Measurements from ENCODE around the gene NFS1. TPM values are rescaled to one million over a fixed set of nuclear protein-coding genes. Genes with fewer than 3 reads are reported as not detected.

NFS1 gene
- total and polyA plus RNA-seq, 2 of the 8 experiments (the other 6 are each of a cell fraction or from before 2014, with no cell fraction given) = 26.1 to 38.8 TPM

- H4K20me1 ChIP-seq (replicated peaks in 1 of 2; ENCODE audit: control insufficient read depth in 1 of 2, insufficient read depth in 2 of 2, low read length in 2 of 2) = peaks cover 12 to 26% of the 10 kb centered on the region in 2 experiments
- no peak overlapping the region for H2BK12ac ChIP-seq (ENCODE audit: low read depth, low read length)
- no peak overlapping the region for H3K14ac ChIP-seq (ENCODE audit: insufficient read length)
- no peak overlapping the region for H2BK15ac ChIP-seq (ENCODE audit: low read length)
- 0 out of 7 replicates have a peak overlapping the region, but pooled peaks of 1 of the 4 experiments have one; percentile 18 for H3K9ac ChIP-seq (replicated peaks in 1 of 4; ENCODE audit: extremely low read depth in 1 of 4, low read depth in 3 of 4, low read length in 3 of 4)
- no peak overlapping the region for H3K4me2 ChIP-seq (ENCODE audit: insufficient read depth in 1 of 2, low read depth in 2 of 2, low read length in 2 of 2)
- H3K79me2 ChIP-seq (ENCODE audit: control insufficient read depth in 1 of 2, insufficient read depth in 2 of 2, low read length in 2 of 2) = peaks cover 0 to 33% of the 10 kb centered on the region in 2 experiments; a peak in 3 of 4 replicates
- H3K27me3 ChIP-seq (replicated peaks in 1 of 4; ENCODE audit: control insufficient read depth in 3 of 4, extremely low read depth in 1 of 4, insufficient read depth in 3 of 4, low read length in 3 of 4) = no peaks in the 10 kb centered on the region
- no peak overlapping the region for H3K4me3 ChIP-seq (ENCODE audit: extremely low read depth in 1 of 4, insufficient read depth in 2 of 4, low read depth in 3 of 4, low read length in 4 of 4)
- H3K23ac ChIP-seq (ENCODE audit: insufficient read length) = no peak overlapping the region
- TF ChIP-seq EGR1 (IDR thresholded peaks at IDR 0.05; ENCODE audit: borderline replicate concordance, low read depth, low read length) = no peak
- no peak overlapping the region for H4K5ac ChIP-seq (ENCODE audit: insufficient read length, low read depth, low read length)
- H3K79me1 ChIP-seq (ENCODE audit: low read depth, low read length) = peaks cover 22% of the 10 kb centered on the region
- 96% methylated on average over 13 of the region's 13 CpGs; no CpG with 5 or more reads in 1 of the 2 experiments for WGBS, 2 experiments (ENCODE audit: extremely low coverage in 1 of 2, insufficient coverage in 1 of 2, insufficient read length in 1 of 2, insufficient replicate concordance in 2 of 2, low coverage in 1 of 2, low lambda C conversion rate in 2 of 2, missing lambda C conversion rate in 1 of 2)
- no peak overlapping the region; the same call in 1 of the 2 replicates for H4K8ac ChIP-seq (ENCODE audit: extremely low read depth, insufficient read depth, low read length)
- no peak overlapping the region for H2BK120ac ChIP-seq (replicated peaks; ENCODE audit: low read depth, low read length)
- ChIA-PET CTCF (ENCODE audit: partially characterized antibody) (interaction anchor here (0.9 to 2.5 kb wide), 5 partner anchors 9 to 121 kb away, joined by 3 to 12 read pairs (median 4); no protein-coding TSS in a partner anchor), POLR2A (ENCODE audit: partially characterized antibody) (interaction anchor here (0.5 to 4.6 kb wide), 5 partner anchors 11 to 70 kb away, joined by 3 to 23 read pairs (median 8); no protein-coding TSS in a partner anchor)
- H3K56ac ChIP-seq (replicated peaks; ENCODE audit: insufficient read length, low read depth, low read length) = no peak overlapping the region
- no peak overlapping the region for H2AFZ ChIP-seq (ENCODE audit: low read length)
- H3K4me1 ChIP-seq (replicated peaks in 1 of 4; ENCODE audit: control insufficient read depth in 3 of 4, insufficient read depth in 4 of 4, low read length in 3 of 4) = no peaks in the 10 kb centered on the region
- FAIRE-seq = no peak
- no peak overlapping the region for H3K27ac ChIP-seq (ENCODE audit: low read depth, low read length)
- no peaks in the 10 kb centered on the region for H3K23me2 ChIP-seq (ENCODE audit: low read depth, low read length)
- no peak overlapping the region for H2BK20ac ChIP-seq (ENCODE audit: low read length)
- no peaks in the 10 kb centered on the region for H3K9me3 ChIP-seq (ENCODE audit: insufficient read depth in 2 of 2, low read depth in 1 of 2, low read length in 1 of 2)
- H4K91ac ChIP-seq (replicated peaks; ENCODE audit: insufficient read length, low read length) = no peak overlapping the region
- H3K4ac ChIP-seq (replicated peaks; ENCODE audit: insufficient read length, low read depth, low read length) = no peak overlapping the region
- H2AK5ac ChIP-seq (ENCODE audit: low read depth, low read length) = no peak overlapping the region
- DNase-seq (ENCODE audit: low read depth in 1 of 2, low spot score in 2 of 2) = peak in 1 of 2 experiments; percentile 41
- peaks cover 12 to 43% (median 26%) of the 10 kb centered on the region in 4 experiments; a peak in 7 of 8 replicates for H3K36me3 ChIP-seq (ENCODE audit: control insufficient read depth in 2 of 4, insufficient read depth in 4 of 4, low read length in 3 of 4)
- no peak overlapping the region; the same call in 1 of the 2 replicates for H3K18ac ChIP-seq (ENCODE audit: extremely low read depth, low read length)
- H2BK5ac ChIP-seq (ENCODE audit: low read depth, low read length) = no peak overlapping the region
Measured at GRCh38 chr20:35632539-35633115, 66.5 kb downstream of the NFS1 start.
